Activated CD4-positive, alpha-beta T cell treated with anti-CD3 and anti-CD28 coated beads for 4 hours (primary cell): ENCODE measurements around the gene ZEB1.

Experiments used
- DNase-seq, 2 donors: peaks; one replicate each; pipeline ENCODE4 v3.0.0-alpha.2; 2020

ZEB1 gene

GRCh38 chr10:31318854-31319601 is at the start of gene ZEB1:
TSS of gene ZEB1 (plus strand) at chr10:31319216. CDS start at chr10:31319235, 19 bp downstream.
- DNase-seq = peak; percentile 94 to 95

- DNase-seq = no peak
These were observed 48.1 kb upstream of the ZEB1 start for GRCh38 chr10:31270954-31271353.

- no peak for DNase-seq
These were observed 46.2 kb upstream of the ZEB1 start for GRCh38 chr10:31272841-31273240.

GRCh38 chr10:31273789-31274188 is 45.2 kb upstream of the ZEB1 start:
- DNase-seq = no peak

- DNase-seq = no peak
These were observed 44.7 kb upstream of the ZEB1 start for GRCh38 chr10:31274310-31274709.

GRCh38 chr10:31278279-31278941 is 40.6 kb upstream of the ZEB1 start:
- DNase-seq = no peak

GRCh38 chr10:31280972-31281371 is 38.0 kb upstream of the ZEB1 start:
- no peak for DNase-seq

GRCh38 chr10:31288001-31288400 is 31.0 kb upstream of the ZEB1 start:
- no peak for DNase-seq

GRCh38 chr10:31288962-31289361 is 30.1 kb upstream of the ZEB1 start:
- no peak for DNase-seq

GRCh38 chr10:31290386-31290785 is 28.6 kb upstream of the ZEB1 start:
- no peak for DNase-seq

- DNase-seq = no peak
These were observed 27.9 kb upstream of the ZEB1 start for GRCh38 chr10:31291123-31291522.

- no peak for DNase-seq
These were observed 24.5 kb upstream of the ZEB1 start for GRCh38 chr10:31294558-31294957.

- DNase-seq = no peak
These were observed 22.3 kb upstream of the ZEB1 start for GRCh38 chr10:31296754-31297153.

- no peak for DNase-seq
These were observed 19.9 kb upstream of the ZEB1 start for GRCh38 chr10:31299119-31299518.

GRCh38 chr10:31303212-31303611 is 15.8 kb upstream of the ZEB1 start:
- DNase-seq = no peak

GRCh38 chr10:31304291-31304970 is 14.6 kb upstream of the ZEB1 start:
- DNase-seq = no peak

- DNase-seq = no peak
These were observed 5.6 kb upstream of the ZEB1 start for GRCh38 chr10:31313396-31313795.

- DNase-seq = no peak
These were observed 4.5 kb upstream of the ZEB1 start for GRCh38 chr10:31314256-31315150.

GRCh38 chr10:31315453-31315852 is 3.6 kb upstream of the ZEB1 start:
- no peak for DNase-seq

GRCh38 chr10:31317171-31317570 is 1.8 kb upstream of the ZEB1 start:
- no peak for DNase-seq

- peak; percentile 77 to 83 for DNase-seq
These were observed 1.2 kb upstream of the ZEB1 start for GRCh38 chr10:31317652-31318381.

- peak in 1 of 2 donors; percentile 67 for DNase-seq
These were observed 598 bp upstream of the ZEB1 start for GRCh38 chr10:31318382-31318853.
